ENCODE measurements around the gene IST1. TPM values are rescaled to one million over a fixed set of nuclear protein-coding genes. Genes with fewer than 3 reads are reported as not detected.

IST1 gene
- total RNA-seq, result 200 TPM
- long read RNA-seq, full-length matches to known transcripts, result 154 of 275 reads
- long read RNA-seq, partial matches to known transcripts, result 25 of 275 reads
- long read RNA-seq, other reads (novel, unspliced or antisense), result 96 of 275 reads

DNA sequence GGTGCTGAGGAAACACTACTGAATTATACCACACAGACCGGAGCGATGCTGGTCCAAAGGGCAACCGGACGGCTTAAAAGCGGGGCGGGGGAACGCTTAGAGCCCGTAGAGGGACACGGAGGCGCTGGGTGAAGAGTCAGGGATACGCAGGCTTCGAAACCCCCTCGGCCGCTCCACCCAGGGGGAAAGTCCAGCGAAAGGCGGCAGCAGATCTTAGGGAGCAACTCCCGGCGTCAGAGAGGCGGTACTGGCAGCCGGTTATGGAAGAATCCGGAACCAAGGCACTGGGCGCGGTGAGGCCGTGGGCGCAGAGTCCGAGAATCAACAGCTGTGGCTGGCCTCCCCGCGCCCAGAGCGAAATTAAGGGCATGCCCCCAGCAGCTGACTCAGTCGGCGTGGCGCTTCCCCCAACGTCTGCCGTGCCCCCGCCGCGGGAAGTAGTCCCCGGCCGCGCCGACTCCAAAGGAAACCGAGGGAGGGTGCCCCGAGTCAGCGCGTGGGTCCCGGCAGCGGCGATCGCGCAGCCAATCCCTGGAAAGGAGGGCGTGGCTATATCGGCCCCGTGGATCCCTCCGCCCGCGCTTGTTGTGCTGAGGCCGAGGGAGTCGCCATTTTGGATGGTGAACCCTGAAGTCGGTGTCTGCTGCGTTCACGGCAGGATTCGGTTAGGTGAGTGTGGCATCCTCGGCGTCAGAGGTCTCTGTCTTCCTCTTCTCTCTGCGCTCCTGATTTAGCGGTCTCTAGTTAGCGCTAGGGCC lies at the start of gene IST1:
IST1 (plus strand) TSS at position 611 of the 758 bp plus-strand sequence. CDS start 20,110 bp downstream, outside the sequence.
- TF ChIP-seq, protein P1, sequence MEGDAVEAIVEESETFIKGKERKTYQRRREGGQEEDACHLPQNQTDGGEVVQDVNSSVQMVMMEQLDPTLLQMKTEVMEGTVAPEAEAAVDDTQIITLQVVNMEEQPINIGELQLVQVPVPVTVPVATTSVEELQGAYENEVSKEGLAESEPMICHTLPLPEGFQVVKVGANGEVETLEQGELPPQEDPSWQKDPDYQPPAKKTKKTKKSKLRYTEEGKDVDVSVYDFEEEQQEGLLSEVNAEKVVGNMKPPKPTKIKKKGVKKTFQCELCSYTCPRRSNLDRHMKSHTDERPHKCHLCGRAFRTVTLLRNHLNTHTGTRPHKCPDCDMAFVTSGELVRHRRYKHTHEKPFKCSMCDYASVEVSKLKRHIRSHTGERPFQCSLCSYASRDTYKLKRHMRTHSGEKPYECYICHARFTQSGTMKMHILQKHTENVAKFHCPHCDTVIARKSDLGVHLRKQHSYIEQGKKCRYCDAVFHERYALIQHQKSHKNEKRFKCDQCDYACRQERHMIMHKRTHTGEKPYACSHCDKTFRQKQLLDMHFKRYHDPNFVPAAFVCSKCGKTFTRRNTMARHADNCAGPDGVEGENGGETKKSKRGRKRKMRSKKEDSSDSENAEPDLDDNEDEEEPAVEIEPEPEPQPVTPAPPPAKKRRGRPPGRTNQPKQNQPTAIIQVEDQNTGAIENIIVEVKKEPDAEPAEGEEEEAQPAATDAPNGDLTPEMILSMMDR (IDR thresholded peaks at IDR 0.05), result no peak

DNA sequence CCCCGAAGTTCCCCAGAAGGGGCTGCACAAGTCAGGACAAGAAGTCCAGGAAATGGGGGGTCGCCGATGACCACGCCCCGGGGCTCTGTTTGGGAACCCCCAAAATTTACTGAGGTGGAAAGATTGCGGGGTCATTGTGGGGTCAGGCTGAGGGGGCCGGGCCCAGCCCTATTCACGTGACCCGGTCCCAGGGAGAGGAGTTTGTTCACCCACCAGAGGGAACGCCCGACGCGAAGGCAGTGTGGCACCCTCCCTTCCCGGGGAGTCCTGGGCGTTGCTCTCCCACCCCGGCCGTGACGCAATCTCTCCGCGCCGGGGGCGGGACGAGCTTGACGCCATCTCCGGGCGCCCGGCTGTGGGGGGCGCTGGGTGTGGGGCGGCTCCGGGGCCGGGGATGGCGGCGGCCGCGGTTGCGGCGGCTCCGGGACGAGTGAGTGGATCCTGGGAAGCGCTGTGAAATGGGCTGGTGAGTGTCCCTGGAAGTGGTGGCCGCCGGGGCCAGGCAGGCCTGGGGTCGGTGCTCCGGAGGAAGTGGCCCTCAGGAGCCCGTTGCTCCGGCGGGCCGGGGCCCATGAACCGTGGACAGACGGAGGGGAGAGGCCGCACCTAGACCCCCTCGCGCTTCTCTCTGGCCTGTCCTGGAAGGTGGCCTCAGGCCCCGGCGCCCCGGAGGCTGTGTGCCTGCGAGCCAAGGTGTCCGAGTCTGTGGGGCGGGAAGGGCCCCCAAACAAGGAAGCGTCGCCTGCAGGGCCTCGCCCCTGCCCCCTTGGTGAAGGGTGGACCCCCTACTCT lies 49.5 kb upstream of the IST1 start, which contains the start of gene ATXN1L:
ATXN1L (plus strand) TSS at position 338 of the 792 bp plus-strand sequence. CDS start 3,765 bp downstream, outside the sequence.
- H3K27ac ChIP-seq, result peak within 1 kb of the TSS; percentile 89
- DNase-seq, result peak; percentile 94
- no peaks in the 10 kb centered on the region for H3K27me3 ChIP-seq (ENCODE audit: low read depth)
- peak within 1 kb of the TSS; percentile 100 for H3K4me3 ChIP-seq
- peak; percentile 98 to 99 for ATAC-seq
- TF ChIP-seq, protein P1 (IDR thresholded peaks at IDR 0.05), result no peak
- peaks cover 15% of the 10 kb centered on the region for H3K4me1 ChIP-seq
- intact Hi-C loops (cut with DNase I), result no loop called here
- H3K36me3 ChIP-seq, result peaks cover 31% of the 10 kb centered on the region
- H3K9me3 ChIP-seq, result no peaks in the 10 kb centered on the region

More for the DNA sequence above, at the start of gene IST1:
- Histone ChIP-seq H3K36me3 (no peaks in the 10 kb centered on the region), H3K27ac (peak within 1 kb of the TSS; percentile 94), H3K27me3 (ENCODE audit: low read depth) (no peaks in the 10 kb centered on the region), H3K4me3 (peak within 1 kb of the TSS; percentile 94), H3K4me1 (peaks cover 45% of the 10 kb centered on the region), H3K9me3 (no peaks in the 10 kb centered on the region)
- peak; percentile 98 to 99 for ATAC-seq
- intact Hi-C loops (cut with DNase I), result no loop called here
- peak; percentile 99 for DNase-seq

DNA sequence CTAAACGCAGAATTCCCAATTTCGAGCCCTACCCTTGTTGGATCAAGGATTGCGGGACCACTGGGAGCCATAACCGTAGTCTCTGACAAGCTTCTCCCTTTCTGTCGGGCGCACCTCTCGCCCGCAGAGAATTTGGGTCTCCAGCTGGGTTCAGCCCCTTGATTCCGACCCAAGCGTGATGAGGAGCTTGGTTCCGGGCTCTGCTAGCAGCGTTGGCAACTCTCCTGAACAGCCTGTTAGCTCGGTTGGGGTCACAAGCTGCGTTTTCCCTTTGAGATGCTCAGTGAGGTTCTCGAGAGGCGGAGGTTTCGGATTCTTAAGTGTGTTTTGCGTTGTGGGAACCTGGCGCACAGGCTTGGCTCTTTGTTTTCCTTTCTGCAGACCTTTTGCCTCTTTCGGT lies 48.9 kb upstream of the IST1 start:
- peak overlapping the region; percentile 89 for H3K27ac ChIP-seq
- H3K36me3 ChIP-seq, result peaks cover 37% of the 10 kb centered on the region
- peak overlapping the region; percentile 100 for H3K4me3 ChIP-seq
- DNase-seq (no peak), ATAC-seq (peak in 1 of 2 donors; percentile 29)
- H3K4me1 ChIP-seq, result peaks cover 15% of the 10 kb centered on the region
- intact Hi-C loops (cut with DNase I), result no loop called here
- no peaks in the 10 kb centered on the region for H3K27me3 ChIP-seq (ENCODE audit: low read depth)
- TF ChIP-seq, protein P1 (IDR thresholded peaks at IDR 0.05), result no peak
- no peaks in the 10 kb centered on the region for H3K9me3 ChIP-seq

DNA sequence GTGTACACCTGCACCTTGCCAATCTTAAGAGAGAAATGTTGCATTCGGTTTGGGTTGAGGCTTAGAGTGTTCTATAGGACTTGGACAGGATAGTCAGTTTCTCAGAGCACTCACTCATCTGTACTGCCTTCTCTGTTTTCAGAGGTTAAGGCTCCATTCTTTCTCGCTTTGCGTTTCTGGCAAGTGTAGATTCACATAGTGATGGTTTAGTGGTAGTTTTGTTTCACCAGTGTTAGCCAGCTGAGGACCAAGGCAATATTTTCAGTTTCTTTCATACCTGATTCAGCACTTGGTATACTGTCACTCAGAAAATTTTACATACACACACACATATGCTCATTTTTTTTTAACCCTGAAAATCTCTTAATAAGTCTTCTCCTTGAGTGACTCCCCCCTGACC lies 48.2 kb upstream of the IST1 start:
- H3K27me3 ChIP-seq (ENCODE audit: low read depth), result no peaks in the 10 kb centered on the region
- no peaks in the 10 kb centered on the region for H3K9me3 ChIP-seq
- peaks cover 15% of the 10 kb centered on the region for H3K4me1 ChIP-seq
- DNase-seq (no peak), ATAC-seq (no peak)
- intact Hi-C loops (cut with DNase I), result no loop called here
- TF ChIP-seq, protein P1 (IDR thresholded peaks at IDR 0.05), result no peak
- H3K36me3 ChIP-seq, result peaks cover 43% of the 10 kb centered on the region
- H3K4me3 ChIP-seq, result peak overlapping the region; percentile 100
- no peak overlapping the region for H3K27ac ChIP-seq

DNA sequence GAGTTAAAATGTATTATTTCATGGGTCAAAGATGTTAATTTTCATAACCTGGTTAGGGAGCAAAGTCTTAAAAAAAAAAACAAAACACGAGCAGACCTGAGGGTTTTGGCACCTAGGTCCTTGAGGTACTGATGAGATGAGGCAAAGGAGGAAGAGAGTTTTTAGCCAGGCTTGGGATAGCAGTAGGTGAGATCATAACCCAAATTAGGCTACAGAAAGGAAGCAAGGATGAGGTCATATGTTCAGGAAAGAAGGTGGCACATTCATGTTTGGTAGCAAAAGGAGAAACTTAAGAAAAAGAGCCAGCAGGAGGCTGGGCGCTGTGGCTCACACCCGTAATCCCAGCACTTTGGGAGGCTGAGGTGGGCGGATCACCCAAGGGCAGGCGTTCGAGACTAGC lies 46.7 kb upstream of the IST1 start:
- no peaks in the 10 kb centered on the region for H3K9me3 ChIP-seq
- ATAC-seq, result no peak
- intact Hi-C loops (cut with DNase I), result no loop called here
- DNase-seq, result no peak
- H3K27ac ChIP-seq, result no peak overlapping the region
- H3K36me3 ChIP-seq, result peaks cover 58% of the 10 kb centered on the region
- no peaks in the 10 kb centered on the region for H3K27me3 ChIP-seq (ENCODE audit: low read depth)
- H3K4me3 ChIP-seq, result no peak overlapping the region
- TF ChIP-seq, protein P1 (IDR thresholded peaks at IDR 0.05), result no peak
- peaks cover 15% of the 10 kb centered on the region for H3K4me1 ChIP-seq
